Tibial nerve (tissue), 4 donors: ENCODE measurements around the gene THBS4. TPM values are rescaled to one million over a fixed set of nuclear protein-coding genes. Genes with fewer than 3 reads are reported as not detected.

Source experiments
- DNase-seq, 2 donors: peaks; one replicate each; pipeline ENCODE4 v3.0.0-alpha.2; 2019; ENCODE audit warnings: low spot score in 2 of 2
- H3K27ac ChIP-seq, 4 donors: fragments of 200-600 bp; sonication (generic) in 3 of 4; one replicate each; pipeline ENCODE4 v1.5.1; 2017 to 2019; ENCODE audit warnings: mild to moderate bottlenecking in 1 of 4
- H3K27me3 ChIP-seq, 2 donors: fragments of 200-600 bp; sonication (generic) in 1 of 2; one replicate each; pipeline versions ENCODE4 v1.5.1 to v1.6.0; 2017 to 2019
- H3K36me3 ChIP-seq, 3 donors: fragments of 200-600 bp; sonication (generic); one replicate each; pipeline ENCODE4 v1.5.1; 2018 to 2019
- H3K4me1 ChIP-seq, 4 donors: fragments of 200-600 bp; sonication (generic) in 3 of 4; one replicate each; pipeline ENCODE4 v1.5.1; 2017 to 2019
- H3K4me3 ChIP-seq, 4 donors: fragments of 200-600 bp; sonication (generic) in 3 of 4; one replicate each; pipeline ENCODE4 v1.5.1; 2017 to 2019; ENCODE audit warnings: mild to moderate bottlenecking in 1 of 4, moderate library complexity in 1 of 4
- H3K9me3 ChIP-seq, 4 donors: fragments of 200-600 bp; sonication (generic) in 3 of 4; one replicate each; pipeline ENCODE4 v1.5.1; 2017 to 2019
- CTCF ChIP-seq, 5 experiments: fragments of 200-600 bp in 3 of 5; fragments of 450-650 bp in 2 of 5; sonication (generic) in 3 of 5; IDR thresholded peaks; one replicate each; pipeline ENCODE4 v1.5.1; 2016 to 2019; ENCODE audit warnings: antibody characterized with exemption in 5 of 5, mild to moderate bottlenecking in 3 of 5, moderate library complexity in 2 of 5
- EP300 ChIP-seq, 2 donors: sonication (generic); formaldehyde crosslinking; IDR thresholded peaks; one replicate each; pipeline ENCODE4 v1.6.1; 2017; ENCODE audit warnings: antibody characterized with exemption in 2 of 2, mild to moderate bottlenecking in 1 of 2
- POLR2A ChIP-seq, 2 donors: fragments of 450-650 bp; IDR thresholded peaks; one replicate each; pipeline ENCODE4 v1.6.1; 2017; ENCODE audit warnings: antibody characterized with exemption in 2 of 2, mild to moderate bottlenecking in 2 of 2, moderate library complexity in 2 of 2
- WGBS, 2 donors: methylation state at CpG; one replicate each; pipeline ENCODE4 v1.1.5; 2018; 5-methylcytosine and 5-hydroxymethylcytosine counted together
- total RNA-seq, 4 donors: library from RNA; depleted of rRNA; stranded (reverse); fragments of >200 nt; gene quantifications; one replicate each; pipeline ENCODE4 v1.1.0, GENCODE V29; 2016

THBS4 gene
- total RNA-seq, 4 donors from 2014 or later: 99.0 to 376 (median 157) TPM

GRCh38 chr5:80041527-80041926 lies 6.4 kb downstream of the THBS4 start:
- 76 to 77% methylated on average over 4 of the region's 4 CpGs for WGBS, 2 donors
- Histone ChIP-seq H3K9me3 (no peaks in the 10 kb centered on the region), H3K4me3 (no peak overlapping the region), H3K27me3 (peaks cover 0 to 5% of the 10 kb centered on the region in 2 donors), H3K4me1 (peaks cover 0 to 5% (median 0%) of the 10 kb centered on the region in 4 donors), H3K36me3 (no peaks in the 10 kb centered on the region), H3K27ac (no peak overlapping the region)
- no peak for DNase-seq
- TF ChIP-seq CTCF (IDR thresholded peaks at IDR 0.05) (no peak), EP300 (IDR thresholded peaks at IDR 0.05) (no peak)

- Histone ChIP-seq H3K9me3 (no peaks in the 10 kb centered on the region), H3K36me3 (no peaks in the 10 kb centered on the region), H3K27ac (no peak overlapping the region), H3K4me3 (no peak overlapping the region), H3K27me3 (no peaks in the 10 kb centered on the region), H3K4me1 (peaks cover 0 to 5% (median 0%) of the 10 kb centered on the region in 4 donors)
- no peak for DNase-seq
- TF ChIP-seq CTCF (IDR thresholded peaks at IDR 0.05) (no peak), EP300 (IDR thresholded peaks at IDR 0.05) (no peak), POLR2A (IDR thresholded peaks at IDR 0.05) (no peak)
- 37 to 38% methylated on average over 3 of the region's 3 CpGs for WGBS, 2 donors
These were observed 7.2 kb downstream of the THBS4 start for GRCh38 chr5:80042330-80042729.

GRCh38 chr5:80043187-80043586 lies 8.0 kb downstream of the THBS4 start:
- no peak for DNase-seq
- Histone ChIP-seq H3K27me3 (no peaks in the 10 kb centered on the region), H3K9me3 (no peaks in the 10 kb centered on the region), H3K4me1 (peaks cover 0 to 5% (median 0%) of the 10 kb centered on the region in 4 donors), H3K36me3 (no peaks in the 10 kb centered on the region), H3K27ac (no peak overlapping the region), H3K4me3 (no peak overlapping the region)
- 89 to 95% methylated on average over 4 of the region's 4 CpGs for WGBS, 2 donors
- TF ChIP-seq POLR2A (IDR thresholded peaks at IDR 0.05) (no peak), EP300 (IDR thresholded peaks at IDR 0.05) (no peak), CTCF (IDR thresholded peaks at IDR 0.05) (no peak)

- DNase-seq: no peak
- Histone ChIP-seq H3K4me1 (peaks cover 0 to 6% (median 0%) of the 10 kb centered on the region in 4 donors), H3K27ac (no peak overlapping the region), H3K4me3 (no peak overlapping the region), H3K27me3 (no peaks in the 10 kb centered on the region), H3K36me3 (no peaks in the 10 kb centered on the region), H3K9me3 (no peaks in the 10 kb centered on the region)
- no peak for TF ChIP-seq EP300 (IDR thresholded peaks at IDR 0.05)
- no peak for TF ChIP-seq CTCF (IDR thresholded peaks at IDR 0.05)
- TF ChIP-seq POLR2A (IDR thresholded peaks at IDR 0.05): no peak
These were observed 13.1 kb downstream of the THBS4 start for GRCh38 chr5:80048084-80048780.

GRCh38 chr5:80052464-80052863 lies 17.3 kb downstream of the THBS4 start:
- Histone ChIP-seq H3K27me3 (no peaks in the 10 kb centered on the region), H3K27ac (no peak overlapping the region), H3K4me1 (peaks cover 0 to 6% (median 0%) of the 10 kb centered on the region in 4 donors), H3K36me3 (peaks cover 0 to 5% (median 0%) of the 10 kb centered on the region in 3 donors), H3K9me3 (no peaks in the 10 kb centered on the region), H3K4me3 (no peak overlapping the region)
- TF ChIP-seq CTCF (IDR thresholded peaks at IDR 0.05) (no peak), POLR2A (IDR thresholded peaks at IDR 0.05) (no peak), EP300 (IDR thresholded peaks at IDR 0.05) (no peak)
- no peak for DNase-seq
- WGBS, 2 donors: 66 to 80% methylated on average over 8 of the region's 8 CpGs
